H7 (cell line): ENCODE data around the gene OR4S1. TPM values are rescaled to one million over a fixed set of nuclear protein-coding genes. Genes with fewer than 3 reads are reported as not detected.
"Not testable (repeated sequence)": the region's sequence is repeated elsewhere in the genome, so short reads cannot be mapped to it uniquely, and the experiment has no call there.

Experiments used
- DNase-seq: peaks from one replicate; pipeline ENCODE4 v3.0.0; 2012
- H3K27me3 ChIP-seq: 2 replicates; pipeline ENCODE4 v1.6.0; 2011; ENCODE audit warnings: mild to moderate bottlenecking, low read length; ENCODE audit not compliant: control insufficient read depth, insufficient read depth
- H3K36me3 ChIP-seq: replicated peaks from 2 replicates; pipeline ENCODE4 v1.5.1; 2011; ENCODE audit warnings: low read length; ENCODE audit not compliant: control insufficient read depth, insufficient read depth
- H3K4me3 ChIP-seq: 2 replicates; pipeline ENCODE4 v1.5.1; 2011; ENCODE audit warnings: low read depth, mild to moderate bottlenecking, control low read depth, low read length, moderate library complexity; ENCODE audit not compliant: insufficient read depth
- total RNA-seq: library from RNA; depleted of rRNA; stranded (reverse); fragments of >200 nt; shearing (Covaris generic); gene quantifications from 2 replicates; pipeline ENCODE4 v1.2.3, GENCODE V29; 2014; rRNA removed

The OR4S1 gene
- not detected in 2 replicates for total RNA-seq

DNA sequence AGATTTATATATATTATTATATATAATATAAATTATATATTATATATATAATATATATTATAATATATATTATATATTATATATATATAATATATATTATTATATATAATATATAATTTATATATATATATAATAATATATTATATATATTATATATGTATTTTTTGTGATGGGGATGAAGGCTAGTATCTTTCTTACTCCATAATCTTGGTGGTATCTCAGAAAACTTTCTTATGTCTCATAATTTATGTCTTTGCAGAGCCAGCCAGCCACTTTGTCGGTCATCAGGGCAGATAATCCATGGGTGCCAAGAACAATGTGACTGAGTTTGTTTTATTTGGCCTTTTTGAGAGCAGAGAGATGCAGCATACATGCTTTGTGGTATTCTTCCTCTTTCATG is at the start of gene OR4S1:
OR4S1 (plus strand) TSS at position 301 of the 400 bp plus-strand sequence; CDS start at position 301, 0 bp downstream.
- no peaks in the 10 kb centered on the region for H3K36me3 ChIP-seq
- DNase-seq: no peak
- H3K4me3 ChIP-seq: no peak within 1 kb of the TSS
- no peaks in the 10 kb centered on the region for H3K27me3 ChIP-seq

DNA sequence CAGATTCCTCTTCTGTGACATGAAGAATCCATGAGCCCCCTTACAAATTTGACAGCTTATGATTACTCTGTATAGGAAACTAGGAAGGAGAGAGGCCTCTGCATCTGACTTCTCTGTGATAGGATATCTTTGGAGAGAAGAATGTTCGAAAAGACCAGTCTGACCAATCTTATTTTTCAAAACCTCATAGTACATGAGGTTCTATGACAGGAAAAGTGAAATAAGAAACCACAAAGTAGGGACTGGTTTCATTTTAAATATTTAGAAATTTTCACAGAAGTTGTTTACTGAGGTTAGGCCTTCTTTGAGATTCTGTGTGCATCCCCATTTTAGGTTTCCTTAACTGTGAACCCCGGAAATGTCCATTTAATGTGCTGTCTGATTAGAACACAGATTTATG is 44.4 kb upstream of the OR4S1 start:
- Histone ChIP-seq H3K27me3 (no peaks in the 10 kb centered on the region), H3K4me3 (no peak overlapping the region), H3K36me3 (no peaks in the 10 kb centered on the region)
- no peak for DNase-seq

GRCh38 chr11:48263423-48263911 is 42.6 kb upstream of the OR4S1 start, which contains the start of gene OR4X1:
Gene OR4X1, plus strand, starts transcription at chr11:48263861. Its CDS starts 0 bp downstream, at chr11:48263861.
- Histone ChIP-seq H3K27me3 (no peaks in the 10 kb centered on the region), H3K36me3 (no peaks in the 10 kb centered on the region), H3K4me3 (no peak within 1 kb of the TSS)
- no peak for DNase-seq

DNA sequence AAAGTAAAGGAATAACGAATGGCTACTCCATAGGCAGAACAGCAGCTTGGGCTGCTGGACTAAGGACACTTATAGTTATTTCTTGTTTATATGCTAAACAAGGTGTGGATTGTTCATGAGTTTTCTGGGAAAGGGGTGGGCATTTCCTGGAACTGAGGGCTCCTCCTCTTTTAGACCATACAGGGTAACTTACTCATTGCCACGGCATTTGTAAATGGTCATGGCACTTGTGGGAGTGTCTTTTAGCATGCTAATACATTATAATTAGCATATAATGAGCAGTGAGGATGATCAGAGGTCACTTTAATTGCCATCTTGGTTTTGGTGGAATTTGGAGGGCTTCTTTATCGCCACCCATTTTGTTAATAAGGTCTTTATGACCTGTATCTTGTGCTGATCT is 35.4 kb upstream of the OR4S1 start:
- DNase-seq: no peak
- no peaks in the 10 kb centered on the region for H3K36me3 ChIP-seq
- H3K27me3 ChIP-seq: no peaks in the 10 kb centered on the region; the same call in 1 of the 2 replicates
- H3K4me3 ChIP-seq: no peak overlapping the region

DNA sequence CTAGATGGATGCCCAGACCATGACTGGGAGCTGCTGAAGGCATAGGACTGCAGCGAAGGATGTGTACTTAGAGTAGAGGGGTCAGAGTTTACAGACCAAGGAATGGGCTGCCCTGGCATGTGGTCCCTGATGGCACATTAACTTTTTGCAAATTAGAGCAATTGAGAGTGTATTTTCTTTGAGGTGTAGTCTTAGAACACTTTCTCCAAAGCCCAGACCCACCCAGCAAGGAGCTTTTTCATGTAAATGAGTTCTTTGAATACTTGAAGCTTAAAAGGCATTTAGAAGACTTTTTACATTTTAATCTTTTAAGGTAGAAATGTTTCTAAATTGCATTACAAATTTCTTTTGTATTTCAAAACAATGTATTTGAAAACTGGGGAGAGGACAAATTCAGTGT is 33.4 kb upstream of the OR4S1 start:
- no peaks in the 10 kb centered on the region; the same call in 1 of the 2 replicates for H3K27me3 ChIP-seq
- no peaks in the 10 kb centered on the region for H3K36me3 ChIP-seq
- no peak for DNase-seq
- no peak overlapping the region for H3K4me3 ChIP-seq

DNA sequence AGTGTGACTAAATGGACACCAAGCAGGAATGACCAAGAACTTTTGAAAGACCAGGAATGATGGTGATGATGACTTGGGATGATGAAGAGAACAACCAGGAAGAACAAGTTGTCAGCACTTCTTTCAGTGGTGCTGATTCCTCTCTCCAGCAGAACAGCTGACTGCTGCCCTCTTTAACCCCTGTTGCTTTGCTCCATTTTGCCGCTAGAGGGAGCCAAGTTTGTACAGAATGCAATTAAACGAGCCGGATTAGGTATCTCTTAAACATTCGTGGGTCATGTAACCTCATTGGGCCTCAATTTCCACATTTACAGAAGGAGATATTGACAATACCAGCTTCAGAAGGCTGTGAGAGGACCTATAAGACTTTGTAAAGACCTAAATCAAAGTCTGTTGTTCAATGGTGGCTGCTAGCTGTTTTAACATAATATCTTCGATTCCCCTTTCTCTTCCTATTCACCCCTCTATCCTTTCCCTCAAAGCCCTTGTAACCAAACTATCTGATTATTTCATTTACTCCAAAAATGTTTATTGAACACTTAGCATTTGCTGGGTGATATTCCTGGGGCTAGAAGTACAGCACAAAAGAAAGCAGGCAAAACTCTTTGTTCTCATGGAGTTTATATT is 1.9 kb downstream of the OR4S1 start:
- no peak overlapping the region for H3K4me3 ChIP-seq
- no peaks in the 10 kb centered on the region for H3K27me3 ChIP-seq
- DNase-seq: peak; percentile 30
- H3K36me3 ChIP-seq: no peaks in the 10 kb centered on the region

- not testable (repeated sequence) for H3K27me3 ChIP-seq, H3K4me3 ChIP-seq, DNase-seq, H3K36me3 ChIP-seq
Measured at GRCh38 chr11:48313590-48313989, 7.6 kb downstream of the OR4S1 start.

DNA sequence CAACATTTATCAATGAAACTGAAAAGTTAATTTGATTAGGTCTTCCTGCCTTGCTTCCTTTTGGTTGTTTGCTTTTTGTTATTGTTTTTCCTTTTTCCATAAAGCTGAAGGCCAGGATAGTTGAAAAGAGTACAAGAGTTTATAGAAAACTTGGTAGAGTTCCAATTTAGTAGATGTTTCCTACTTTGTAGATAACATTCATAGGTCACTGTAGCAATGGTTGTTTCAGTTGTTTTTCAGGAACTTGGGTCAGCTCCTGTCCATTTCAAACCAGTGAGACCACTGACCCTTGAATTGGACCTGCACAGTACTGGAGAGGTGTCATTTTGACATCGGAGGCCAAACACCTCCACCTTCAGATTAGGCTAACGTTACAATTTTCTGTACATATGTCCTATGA is 13.8 kb downstream of the OR4S1 start:
- H3K36me3 ChIP-seq, H3K27me3 ChIP-seq, DNase-seq, H3K4me3 ChIP-seq: not testable (repeated sequence)

DNA sequence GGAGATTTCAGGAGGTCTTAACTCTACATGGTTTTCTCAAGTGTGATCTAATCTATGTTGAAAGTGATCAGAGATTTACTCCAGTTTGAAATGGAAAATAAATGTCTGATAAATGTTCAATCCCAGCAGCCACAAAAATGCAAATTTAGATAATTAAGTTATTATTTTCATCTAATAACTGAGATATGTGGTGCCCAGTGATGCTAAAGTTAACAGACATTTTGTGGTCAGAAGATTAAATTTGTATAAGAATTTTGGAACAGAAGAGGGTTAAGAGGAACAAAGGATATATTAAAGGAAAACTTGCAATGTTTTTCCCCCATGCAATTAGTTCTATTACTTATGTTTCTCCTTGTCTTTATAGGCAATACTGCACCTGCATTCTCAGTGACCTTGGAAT is 18.6 kb downstream of the OR4S1 start, which contains the start of gene OR4C3:
OR4C3 (plus strand) TSS at position 301 of the 400 bp plus-strand sequence. CDS start 102 bp downstream, outside the sequence.
- DNase-seq, H3K27me3 ChIP-seq, H3K36me3 ChIP-seq, H3K4me3 ChIP-seq: not testable (repeated sequence)

DNA sequence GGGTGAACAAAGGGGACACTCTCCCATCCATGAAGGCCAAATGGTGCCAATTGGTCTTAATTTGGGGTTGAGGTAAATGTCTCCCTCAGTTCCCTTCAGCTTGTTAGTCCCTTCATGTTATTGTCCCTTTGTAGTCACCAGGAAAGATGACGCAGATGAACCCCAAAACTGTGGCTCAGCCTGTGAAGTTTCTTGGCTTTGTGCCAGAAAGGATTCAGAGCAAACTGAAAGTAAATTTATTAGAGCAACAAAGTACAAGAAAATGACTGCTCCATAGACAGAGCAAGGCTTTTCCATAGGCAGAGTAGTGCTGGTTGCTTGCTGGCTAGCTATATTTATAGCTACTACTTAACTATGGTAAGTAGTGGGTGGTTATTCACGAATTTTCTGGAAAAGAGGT is 35.4 kb downstream of the OR4S1 start:
- no peaks in the 10 kb centered on the region for H3K36me3 ChIP-seq
- no peak overlapping the region for H3K4me3 ChIP-seq
- no peak for DNase-seq
- no peaks in the 10 kb centered on the region for H3K27me3 ChIP-seq

DNA sequence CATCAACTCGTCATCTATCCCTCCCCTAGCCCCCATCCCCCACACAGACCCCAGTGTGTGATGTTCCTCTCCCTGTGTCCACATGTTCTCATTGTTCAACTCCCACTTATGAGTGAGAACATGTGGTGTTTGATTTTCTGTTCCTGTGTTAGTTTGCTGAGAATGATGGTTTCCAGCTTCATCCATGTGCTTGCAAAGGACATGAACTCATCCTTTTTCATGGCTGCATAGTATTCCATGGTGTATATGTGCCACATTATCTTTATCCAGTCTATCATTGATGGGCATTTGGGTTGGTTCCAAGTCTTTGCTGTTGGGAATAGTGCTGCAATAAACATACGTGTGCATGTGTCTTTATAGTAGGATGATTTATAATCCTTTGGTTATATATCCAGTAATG is 36.5 kb downstream of the OR4S1 start:
- not testable (repeated sequence) for DNase-seq, H3K36me3 ChIP-seq, H3K4me3 ChIP-seq, H3K27me3 ChIP-seq

DNA sequence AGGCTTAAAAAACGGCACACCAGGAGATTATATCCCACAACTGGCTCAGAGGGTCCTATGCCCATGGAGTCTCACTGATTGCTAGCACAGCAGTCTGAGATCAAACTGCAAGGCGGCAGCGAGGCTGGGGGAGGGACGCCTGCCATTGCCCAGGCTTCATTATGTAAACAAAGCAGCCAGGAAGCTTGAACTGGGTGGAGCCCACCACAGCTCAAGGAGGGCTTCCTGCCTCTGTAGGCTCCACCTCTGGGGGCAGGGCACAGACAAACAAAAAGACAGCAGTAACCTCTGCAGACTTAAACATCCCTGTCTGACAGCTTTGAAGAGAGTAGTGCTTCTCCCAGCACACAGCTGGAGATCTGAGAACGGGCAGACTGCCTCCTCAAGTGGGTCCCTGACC is 40.3 kb downstream of the OR4S1 start:
- DNase-seq, H3K36me3 ChIP-seq, H3K27me3 ChIP-seq, H3K4me3 ChIP-seq: not testable (repeated sequence)

- DNase-seq: no peak
- H3K27me3 ChIP-seq: no peaks in the 10 kb centered on the region
Measured at GRCh38 chr11:48354013-48354412, 48.0 kb downstream of the OR4S1 start.

DNA sequence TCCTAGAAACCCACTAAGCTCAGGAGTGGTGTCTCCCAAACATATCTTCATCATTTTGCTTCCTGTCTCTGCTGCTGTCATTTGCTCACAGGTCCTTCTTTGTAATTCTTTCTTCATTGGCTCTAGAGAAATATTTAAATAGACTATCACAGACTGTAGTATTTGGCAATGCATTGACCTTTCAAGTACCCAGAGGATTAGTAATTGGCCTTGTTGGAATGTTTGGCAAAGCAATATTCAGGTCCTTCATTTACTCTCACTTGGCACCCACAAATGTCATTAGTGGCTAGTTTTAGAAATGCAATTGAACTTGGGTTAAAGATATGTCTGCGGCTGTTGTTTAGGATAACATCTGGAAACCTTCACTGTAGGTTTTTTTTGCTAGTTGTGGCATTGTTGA is 48.7 kb downstream of the OR4S1 start:
- H3K4me3 ChIP-seq: no peak overlapping the region
- no peak for DNase-seq
- H3K36me3 ChIP-seq: no peaks in the 10 kb centered on the region
- H3K27me3 ChIP-seq: no peaks in the 10 kb centered on the region

More at GRCh38 chr11:48354013-48354412, 48.0 kb downstream of the OR4S1 start:
- Histone ChIP-seq H3K4me3 (no peak overlapping the region), H3K36me3 (no peaks in the 10 kb centered on the region)
